ENCODE measurements around the gene FAM89A. TPM values are rescaled to one million over a fixed set of nuclear protein-coding genes. Genes with fewer than 3 reads are reported as not detected.

The FAM89A gene
- total RNA-seq (2014; rRNA removed; shearing (Covaris generic)), result 0.74 and 3.1 TPM in 2 replicates

DNA sequence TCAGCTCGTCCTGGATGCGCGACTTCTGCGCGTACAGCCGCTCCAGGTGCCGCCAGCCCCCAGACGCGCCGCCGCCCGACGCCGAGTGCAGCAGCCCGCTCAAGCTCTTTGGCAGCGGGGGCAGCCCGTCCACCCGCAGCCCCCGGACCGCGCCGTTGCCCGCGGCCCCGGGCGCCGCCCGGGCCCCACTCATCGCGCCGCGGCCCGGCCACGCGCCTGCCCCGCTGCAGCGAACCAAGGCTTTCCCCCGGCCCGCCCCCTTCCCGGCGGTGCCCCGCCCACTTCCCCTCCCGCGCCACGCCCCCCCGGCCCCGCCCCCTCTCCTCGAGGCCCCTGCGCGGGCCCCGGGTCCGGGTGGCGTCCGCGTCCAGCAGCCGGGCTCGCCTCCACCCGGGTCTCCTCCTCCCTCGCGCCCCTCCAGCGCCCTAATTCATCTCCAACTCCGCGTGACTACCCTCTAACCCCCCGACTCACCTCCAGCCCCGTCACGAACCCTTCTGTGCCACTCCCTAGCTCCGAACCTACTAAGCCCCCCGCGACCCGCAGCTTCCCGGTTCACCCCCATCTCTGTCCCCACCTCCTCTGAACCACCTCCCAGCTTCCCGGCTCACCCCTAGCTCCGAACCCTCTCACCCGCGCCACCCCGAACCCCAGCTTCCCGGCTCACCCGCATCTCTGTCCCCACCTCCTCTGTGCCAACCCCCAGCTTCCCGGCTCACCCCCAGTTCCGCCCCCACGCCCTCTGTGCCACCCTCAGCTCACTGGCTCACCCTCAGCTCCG lies at the start of gene FAM89A:
TSS of gene FAM89A (minus strand) at position 236 of the 781 bp plus-strand sequence. CDS start at position 193, 43 bp downstream.
- in situ Hi-C loops (cut with HindIII; ENCODE audit: low sequenced_read_pairs), result no loop called here
- no peak for DNase-seq (ENCODE audit: low spot score)

GRCh38 chr1:231084353-231084752 lies 44.3 kb upstream of the FAM89A start:
- no peak for DNase-seq (ENCODE audit: low spot score)
- in situ Hi-C loops (cut with HindIII; ENCODE audit: low sequenced_read_pairs), result no loop called here

- in situ Hi-C loops (cut with HindIII; ENCODE audit: low sequenced_read_pairs), result no loop called here
- DNase-seq (ENCODE audit: low spot score), result no peak
These were observed 39.1 kb upstream of the FAM89A start for GRCh38 chr1:231079163-231079562.

- in situ Hi-C loops (cut with HindIII; ENCODE audit: low sequenced_read_pairs), result no loop called here
- no peak for DNase-seq (ENCODE audit: low spot score)
These were observed 38.2 kb upstream of the FAM89A start for GRCh38 chr1:231078250-231078649.

DNA sequence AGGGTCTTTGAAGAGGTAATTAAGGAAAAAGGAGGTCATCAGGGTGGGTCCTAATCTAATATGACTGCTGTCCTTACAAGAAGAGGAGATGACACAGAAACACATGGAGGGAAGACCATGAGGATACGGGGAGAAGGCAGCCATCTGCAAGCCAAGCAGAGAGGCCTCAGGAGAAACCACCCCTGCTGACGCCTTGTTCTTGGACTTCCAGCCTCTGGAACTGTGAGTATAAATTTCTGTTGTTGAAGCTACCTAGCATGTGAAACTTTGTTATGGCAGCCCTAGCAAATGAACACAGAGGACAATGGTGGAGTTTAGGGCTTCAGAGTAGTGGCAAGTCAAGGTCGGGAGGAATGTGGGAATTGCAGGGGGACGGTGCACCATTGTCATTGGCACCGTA lies 36.7 kb upstream of the FAM89A start:
- no peak for DNase-seq (ENCODE audit: low spot score)
- in situ Hi-C loops (cut with HindIII; ENCODE audit: low sequenced_read_pairs), result no loop called here

- no peak for DNase-seq (ENCODE audit: low spot score)
- in situ Hi-C loops (cut with HindIII; ENCODE audit: low sequenced_read_pairs), result no loop called here
These were observed 35.4 kb upstream of the FAM89A start for GRCh38 chr1:231075497-231075896.

GRCh38 chr1:231075020-231075419 lies 35.0 kb upstream of the FAM89A start:
- no peak for DNase-seq (ENCODE audit: low spot score)
- in situ Hi-C loops (cut with HindIII; ENCODE audit: low sequenced_read_pairs), result no loop called here

DNA sequence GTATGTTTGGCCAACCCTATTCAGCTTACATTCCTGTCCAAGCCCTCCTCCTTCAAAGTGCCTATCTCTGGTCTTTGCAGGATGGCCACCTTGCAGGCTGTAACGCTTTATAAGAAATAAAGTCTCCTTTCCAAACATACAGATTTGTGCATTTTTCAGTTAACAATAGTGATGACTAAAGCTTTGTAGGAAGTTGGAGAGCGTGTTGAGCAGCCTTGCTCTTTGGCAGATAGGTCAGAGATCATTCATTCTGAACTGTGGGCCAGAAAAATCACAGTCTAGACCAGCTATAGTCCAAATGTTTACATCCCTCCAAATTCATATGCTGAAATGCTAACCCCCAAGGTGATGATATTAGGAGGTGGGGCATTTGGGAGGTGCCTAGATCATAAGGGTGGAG lies 34.0 kb upstream of the FAM89A start:
- DNase-seq (ENCODE audit: low spot score), result no peak
- in situ Hi-C loops (cut with HindIII; ENCODE audit: low sequenced_read_pairs), result no loop called here

DNA sequence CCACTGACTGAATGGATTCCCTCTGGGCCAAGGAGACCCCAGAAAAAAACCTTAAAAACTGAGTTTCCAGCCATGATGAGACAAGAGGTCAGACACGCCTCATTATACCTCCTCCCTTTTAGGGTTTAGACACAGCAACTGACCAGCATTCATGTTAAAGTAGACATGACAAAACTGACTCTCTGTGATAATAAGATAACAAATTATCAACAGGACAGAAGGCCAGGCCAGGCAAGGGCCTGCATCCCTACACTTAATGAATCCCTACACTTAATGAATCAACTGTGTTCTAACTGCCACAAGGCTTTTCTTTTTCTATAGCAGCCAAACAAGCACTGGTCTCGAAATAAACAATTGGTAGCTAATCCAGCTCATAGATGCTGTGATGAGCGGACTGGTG lies 33.3 kb upstream of the FAM89A start:
- DNase-seq (ENCODE audit: low spot score), result no peak
- in situ Hi-C loops (cut with HindIII; ENCODE audit: low sequenced_read_pairs), result no loop called here

DNA sequence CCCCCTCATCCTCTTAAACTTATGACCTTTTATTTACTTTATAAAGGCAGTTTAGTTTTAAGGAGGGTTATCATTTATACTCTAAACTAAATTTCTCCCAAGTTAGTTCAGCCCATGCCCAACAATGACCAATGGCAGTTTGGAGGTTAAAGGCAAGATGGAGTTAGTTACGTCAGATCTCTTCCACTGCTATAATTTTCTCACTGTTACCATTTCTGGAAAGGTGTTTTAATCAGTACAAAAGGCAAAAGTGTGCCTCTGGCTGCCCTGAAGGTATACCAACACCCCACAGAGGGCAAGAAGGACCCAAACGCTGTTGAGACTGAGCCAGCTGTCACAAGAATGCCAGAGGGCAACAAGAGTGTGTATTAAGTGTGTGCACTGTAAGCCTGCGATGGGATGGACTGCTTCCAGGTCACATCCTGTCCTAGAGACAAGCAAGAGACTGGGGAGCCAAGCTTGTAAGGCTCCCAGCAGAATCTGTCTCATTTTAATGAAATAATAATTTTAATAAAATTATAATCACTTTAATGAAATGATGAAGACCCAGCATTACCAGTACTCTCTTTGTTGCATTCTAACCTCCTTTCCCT lies 32.5 kb upstream of the FAM89A start:
- in situ Hi-C loops (cut with HindIII; ENCODE audit: low sequenced_read_pairs), result no loop called here
- no peak for DNase-seq (ENCODE audit: low spot score)

GRCh38 chr1:231072041-231072440 lies 32.0 kb upstream of the FAM89A start:
- in situ Hi-C loops (cut with HindIII; ENCODE audit: low sequenced_read_pairs), result no loop called here
- DNase-seq (ENCODE audit: low spot score), result no peak

DNA sequence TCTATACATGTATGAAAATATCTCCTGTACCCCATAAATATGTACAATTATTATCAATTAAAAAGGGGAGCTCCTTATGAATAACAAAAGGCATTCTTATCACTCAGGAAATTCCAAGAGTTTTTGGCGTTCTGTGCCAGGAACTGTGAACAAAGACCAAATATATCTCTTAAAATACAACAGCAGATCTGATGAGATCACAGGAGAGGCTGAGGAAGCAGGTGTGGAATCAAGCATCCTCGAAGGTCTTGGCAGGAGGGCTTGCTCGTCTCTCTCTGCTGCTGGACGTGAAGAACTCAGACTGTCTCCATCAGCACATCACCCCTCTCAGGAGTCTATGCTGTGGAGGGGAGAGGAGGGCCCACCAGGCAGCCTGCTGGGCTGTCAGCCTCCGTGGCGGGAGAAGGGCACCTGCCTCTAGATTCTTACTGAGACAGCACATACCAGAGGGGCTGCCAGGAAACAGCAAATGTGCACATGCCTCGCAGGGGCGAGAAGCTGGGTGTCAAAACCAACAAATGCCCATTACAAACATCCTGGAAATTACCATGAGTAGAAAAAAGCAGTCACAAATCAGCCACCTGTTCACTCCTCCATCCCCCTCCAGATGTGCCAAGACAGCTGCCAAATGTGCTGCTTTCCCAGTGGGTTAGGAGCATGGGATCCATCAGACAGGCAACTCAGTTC lies 30.8 kb upstream of the FAM89A start:
- in situ Hi-C loops (cut with HindIII; ENCODE audit: low sequenced_read_pairs), result no loop called here
- DNase-seq (ENCODE audit: low spot score), result no peak

DNA sequence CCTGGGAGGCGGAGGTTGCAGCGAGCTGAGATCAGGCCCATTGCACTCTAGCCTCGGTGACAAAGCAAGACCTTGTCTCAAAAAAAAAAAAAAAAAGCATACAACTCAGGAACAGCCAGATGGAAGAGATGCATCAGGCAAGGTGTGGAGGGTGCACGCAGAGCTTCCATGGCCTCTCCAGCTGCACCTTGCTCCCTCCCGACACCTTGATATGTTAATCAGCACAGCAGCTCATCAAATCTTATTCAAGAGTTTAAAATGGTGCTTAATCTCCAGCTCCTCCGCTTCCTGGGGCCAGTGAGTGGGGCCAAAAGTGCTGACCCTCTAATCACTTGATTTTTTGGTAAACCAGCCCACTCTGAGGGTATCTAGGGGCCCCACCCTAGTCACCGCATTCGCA lies 29.3 kb upstream of the FAM89A start:
- in situ Hi-C loops (cut with HindIII; ENCODE audit: low sequenced_read_pairs), result no loop called here
- no peak for DNase-seq (ENCODE audit: low spot score)

GRCh38 chr1:231068762-231069161 lies 28.7 kb upstream of the FAM89A start:
- in situ Hi-C loops (cut with HindIII; ENCODE audit: low sequenced_read_pairs), result no loop called here

DNA sequence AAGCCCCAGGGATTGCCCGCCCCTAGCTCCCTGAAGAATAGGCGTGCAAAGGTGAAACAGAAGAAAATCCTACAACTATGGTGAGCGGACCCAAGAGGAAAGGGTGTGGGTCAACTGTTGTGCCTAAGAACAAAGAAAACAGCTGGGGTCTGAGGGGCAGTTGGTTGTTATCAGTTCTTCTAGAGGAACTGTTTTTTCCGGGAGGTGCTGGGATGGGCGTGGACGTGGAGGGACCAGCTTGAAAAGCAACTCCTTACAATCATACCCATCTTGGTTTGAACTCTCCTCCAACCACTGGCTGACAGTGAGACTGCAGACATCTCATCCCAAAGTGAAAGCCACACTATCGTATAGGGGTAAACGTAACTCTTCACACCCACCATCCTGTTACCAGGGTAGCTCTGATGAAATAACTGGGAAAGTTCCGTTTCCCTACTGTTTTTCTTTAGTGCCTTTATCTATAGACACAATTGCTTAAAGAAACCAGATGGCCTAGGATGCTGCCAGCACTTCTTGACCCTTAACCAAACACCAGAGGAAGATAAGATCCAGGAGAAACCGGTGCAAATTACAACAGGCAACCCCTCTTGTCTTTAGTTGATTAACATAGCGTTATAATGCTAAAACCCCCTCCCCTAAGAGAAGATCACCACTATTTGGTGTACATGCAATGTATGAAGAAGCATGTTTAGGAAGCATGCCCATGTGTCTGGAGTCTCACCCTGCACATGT lies 25.6 kb upstream of the FAM89A start:
- no peak for DNase-seq (ENCODE audit: low spot score)
- in situ Hi-C loops (cut with HindIII; ENCODE audit: low sequenced_read_pairs), result no loop called here

More at GRCh38 chr1:231068762-231069161, 28.7 kb upstream of the FAM89A start:
- no peak for DNase-seq (ENCODE audit: low spot score)

- in situ Hi-C loops (cut with HindIII; ENCODE audit: low sequenced_read_pairs), result no loop called here
- no peak for DNase-seq (ENCODE audit: low spot score)
These were observed 24.4 kb upstream of the FAM89A start for GRCh38 chr1:231064418-231064817.

DNA sequence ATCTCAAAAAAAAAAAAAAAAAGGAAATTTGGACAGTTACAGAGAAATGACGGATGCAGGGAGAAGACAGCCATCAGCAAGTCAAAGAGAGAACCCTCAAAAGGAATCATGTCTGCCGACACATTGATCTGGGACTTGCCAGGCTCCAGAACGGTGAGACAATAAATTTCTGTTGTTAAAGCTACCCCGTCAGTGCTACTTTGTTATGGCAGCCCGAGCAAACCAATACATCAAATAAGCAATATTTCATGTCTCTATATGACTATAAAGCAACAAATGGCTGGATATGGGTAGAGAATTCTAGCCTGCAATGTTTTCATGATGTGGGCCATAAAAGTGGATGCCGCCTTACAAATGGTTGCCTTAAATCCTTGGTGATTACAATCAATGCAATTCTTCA lies 23.3 kb upstream of the FAM89A start:
- no peak for DNase-seq (ENCODE audit: low spot score)
- in situ Hi-C loops (cut with HindIII; ENCODE audit: low sequenced_read_pairs), result no loop called here

DNA sequence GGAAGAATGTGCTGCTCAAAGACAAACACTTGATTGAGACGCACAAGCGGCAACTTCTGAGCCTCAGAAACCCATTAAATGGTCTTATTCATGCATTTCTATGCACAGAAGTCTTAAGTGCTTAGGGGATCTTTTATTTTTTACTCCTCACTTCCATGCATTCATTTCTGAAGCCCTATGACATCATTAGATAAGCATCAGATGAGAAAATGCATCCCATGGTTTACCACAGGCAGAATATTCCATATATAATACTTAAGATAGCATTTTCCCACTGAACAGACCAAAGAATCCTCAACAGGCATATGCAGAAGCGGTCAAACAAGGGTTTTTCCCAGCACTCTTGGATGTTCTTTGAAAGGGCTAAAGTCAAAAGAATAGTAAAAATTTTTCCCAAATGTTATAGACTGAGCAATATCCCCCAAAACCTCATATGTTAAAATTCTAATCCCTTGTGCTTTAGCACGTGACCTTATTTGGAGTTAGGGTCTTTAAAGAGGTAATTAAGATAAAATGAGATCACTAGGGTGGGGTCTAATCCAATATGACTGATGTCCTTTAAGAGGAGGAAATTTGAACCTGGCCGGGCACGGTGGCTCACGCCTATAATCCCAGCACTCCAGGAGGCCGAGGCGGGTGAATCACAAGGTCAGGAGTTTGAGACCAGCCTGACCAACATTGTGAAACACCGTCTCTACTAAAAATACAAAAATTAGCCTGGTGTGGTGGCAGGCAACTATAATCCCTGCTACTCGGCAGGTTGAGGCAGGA lies 22.6 kb upstream of the FAM89A start:
- no peak for DNase-seq (ENCODE audit: low spot score)
- in situ Hi-C loops (cut with HindIII; ENCODE audit: low sequenced_read_pairs), result no loop called here

- no peak for DNase-seq (ENCODE audit: low spot score)
- in situ Hi-C loops (cut with HindIII; ENCODE audit: low sequenced_read_pairs), result no loop called here
These were observed 19.6 kb upstream of the FAM89A start for GRCh38 chr1:231059566-231060193.

Measured in G401 (cell line).